Upper lobe of left lung (tissue), 6 donors: ENCODE measurements around the gene PPP2R5E. TPM values are rescaled to one million over a fixed set of nuclear protein-coding genes. Genes with fewer than 3 reads are reported as not detected.

ENCODE experiments used
- ATAC-seq, 2 donors: fragments of 200-7000 bp; cut with Tn5 transposase; one replicate each; pipeline ENCODE4 v1.9.1; 2022; ENCODE audit warnings: mild to moderate bottlenecking in 2 of 2, moderate library complexity in 2 of 2; ENCODE audit not compliant: low FRiP score in 2 of 2
- DNase-seq, 2 donors: peaks; one replicate each; pipeline ENCODE4 v3.0.0-alpha.2; 2019 to 2020
- H3K27ac ChIP-seq, 4 donors: fragments of 200-600 bp; sonication (generic); one replicate each; pipeline ENCODE4 v1.5.1; 2016 to 2019
- H3K27me3 ChIP-seq, 4 donors: fragments of 200-600 bp; sonication (generic); one replicate each; pipeline ENCODE4 v1.5.1; 2017 to 2019
- H3K36me3 ChIP-seq, 4 donors: fragments of 200-600 bp; sonication (generic); one replicate each; pipeline ENCODE4 v1.5.1; 2016 to 2019
- H3K4me1 ChIP-seq, 4 donors: fragments of 200-600 bp; sonication (generic); one replicate each; pipeline ENCODE4 v1.5.1; 2018 to 2019
- H3K4me3 ChIP-seq, 4 donors: fragments of 200-600 bp; sonication (generic); one replicate each; pipeline ENCODE4 v1.5.1; 2017 to 2019; ENCODE audit warnings: mild to moderate bottlenecking in 2 of 4, moderate library complexity in 1 of 4
- H3K9me3 ChIP-seq, 4 donors: fragments of 200-600 bp; sonication (generic); one replicate each; pipeline ENCODE4 v1.5.1; 2018 to 2019
- CTCF ChIP-seq, 6 experiments: fragments of 450-650 bp in 4 of 6; fragments of 200-600 bp in 2 of 6; sonication (generic) in 2 of 6; IDR thresholded peaks; one replicate each; pipeline ENCODE4 v1.5.1; 2016 to 2019; ENCODE audit warnings: antibody characterized with exemption in 6 of 6
- EP300 ChIP-seq, 4 donors: sonication (generic); formaldehyde crosslinking; IDR thresholded peaks; one replicate each; pipeline ENCODE4 v1.5.1; 2017; ENCODE audit warnings: antibody characterized with exemption in 4 of 4, control low read depth in 2 of 4
- POLR2A ChIP-seq, 4 donors: fragments of 450-650 bp; IDR thresholded peaks; one replicate each; pipeline ENCODE4 v1.5.1; 2016 to 2017; ENCODE audit warnings: antibody characterized with exemption in 4 of 4, mild to moderate bottlenecking in 2 of 4
- POLR2AphosphoS5 ChIP-seq, 2 donors: sonication (generic); formaldehyde crosslinking; IDR thresholded peaks; one replicate each; pipeline ENCODE4 v1.5.1; 2017; ENCODE audit warnings: antibody characterized with exemption in 2 of 2
- WGBS, 2 donors: methylation state at CpG; one replicate each; pipeline ENCODE4 v1.1.5; 2017 to 2018; 5-methylcytosine and 5-hydroxymethylcytosine counted together
- total RNA-seq, 6 donors: library from RNA; depleted of rRNA in 4 of 6; stranded (reverse); fragments of >200 nt in 4 of 6; gene quantifications; one replicate each; pipeline versions ENCODE4 v1.1.0 to v1.2.1, GENCODE V29; 2016 to 2021
- donor health status: DM: no; HTN: no; CAD: no; lungs with moderate emphysema.
- donor health status: DM: no; HTN: yes; CAD: no; lungs with severe emphysema.

Gene PPP2R5E
- total RNA-seq, 6 donors from 2014 or later, result 10.1 to 42.4 (median 34.5) TPM

- WGBS, 2 donors, result 80 to 86% methylated on average over 3 of the region's 3 CpGs
- peaks cover 0 to 37% (median 2%) of the 10 kb centered on the region in 4 donors for H3K36me3 ChIP-seq
- no peak overlapping the region for H3K4me3 ChIP-seq
- no peaks in the 10 kb centered on the region for H3K9me3 ChIP-seq
- no peak overlapping the region for H3K27ac ChIP-seq
- no peak for ATAC-seq
- H3K4me1 ChIP-seq, result no peaks in the 10 kb centered on the region
- TF ChIP-seq CTCF (IDR thresholded peaks at IDR 0.05) (no peak), EP300 (IDR thresholded peaks at IDR 0.05) (no peak), POLR2A (IDR thresholded peaks at IDR 0.05) (no peak), POLR2AphosphoS5 (IDR thresholded peaks at IDR 0.05) (no peak)
- H3K27me3 ChIP-seq, result no peaks in the 10 kb centered on the region
- no peak for DNase-seq
Observed at GRCh38 chr14:63418020-63418419, 125.2 kb downstream of the PPP2R5E start.

- ATAC-seq (no peak), DNase-seq (no peak)
- Histone ChIP-seq H3K4me1 (no peaks in the 10 kb centered on the region), H3K9me3 (no peaks in the 10 kb centered on the region), H3K4me3 (no peak overlapping the region), H3K27ac (no peak overlapping the region), H3K27me3 (no peaks in the 10 kb centered on the region), H3K36me3 (peaks cover 0 to 29% (median 0%) of the 10 kb centered on the region in 4 donors)
- TF ChIP-seq POLR2A (IDR thresholded peaks at IDR 0.05), result no peak
- no peak for TF ChIP-seq CTCF (IDR thresholded peaks at IDR 0.05)
- no peak for TF ChIP-seq EP300 (IDR thresholded peaks at IDR 0.05)
- no peak for TF ChIP-seq POLR2AphosphoS5 (IDR thresholded peaks at IDR 0.05)
- WGBS, 2 donors, result 91 to 100% methylated on average over 1 of the region's 1 CpG
Observed at GRCh38 chr14:63413009-63413408, 130.2 kb downstream of the PPP2R5E start.

- ATAC-seq, result no peak
- H3K27me3 ChIP-seq, result no peaks in the 10 kb centered on the region
- no peak for DNase-seq
- peaks cover 0 to 6% (median 0%) of the 10 kb centered on the region in 4 donors for H3K4me1 ChIP-seq
- no peak overlapping the region for H3K4me3 ChIP-seq
- 94 to 95% methylated on average over 9 of the region's 9 CpGs for WGBS, 2 donors
- no peaks in the 10 kb centered on the region for H3K9me3 ChIP-seq
- H3K36me3 ChIP-seq, result peaks cover 0 to 7% (median 0%) of the 10 kb centered on the region in 4 donors
- H3K27ac ChIP-seq, result no peak overlapping the region
- no peak for TF ChIP-seq POLR2AphosphoS5 (IDR thresholded peaks at IDR 0.05)
- TF ChIP-seq POLR2A (IDR thresholded peaks at IDR 0.05), result no peak
- TF ChIP-seq CTCF (IDR thresholded peaks at IDR 0.05), result no peak
- TF ChIP-seq EP300 (IDR thresholded peaks at IDR 0.05), result no peak
Observed at GRCh38 chr14:63406333-63406732, 136.8 kb downstream of the PPP2R5E start.

GRCh38 chr14:63405715-63406114 is 137.5 kb downstream of the PPP2R5E start:
- Histone ChIP-seq H3K4me1 (peaks cover 0 to 7% (median 0%) of the 10 kb centered on the region in 4 donors), H3K9me3 (no peaks in the 10 kb centered on the region), H3K27me3 (no peaks in the 10 kb centered on the region), H3K27ac (no peak overlapping the region), H3K36me3 (peaks cover 0 to 4% (median 0%) of the 10 kb centered on the region in 4 donors), H3K4me3 (no peak overlapping the region)
- ATAC-seq, result no peak
- DNase-seq, result no peak
- TF ChIP-seq CTCF (IDR thresholded peaks at IDR 0.05), result no peak
- TF ChIP-seq POLR2AphosphoS5 (IDR thresholded peaks at IDR 0.05), result no peak
- no peak for TF ChIP-seq POLR2A (IDR thresholded peaks at IDR 0.05)
- TF ChIP-seq EP300 (IDR thresholded peaks at IDR 0.05), result no peak

- TF ChIP-seq EP300 (IDR thresholded peaks at IDR 0.05), result no peak
- no peak for TF ChIP-seq POLR2A (IDR thresholded peaks at IDR 0.05)
- TF ChIP-seq CTCF (IDR thresholded peaks at IDR 0.05), result no peak
- no peak for TF ChIP-seq POLR2AphosphoS5 (IDR thresholded peaks at IDR 0.05)
- no peaks in the 10 kb centered on the region for H3K9me3 ChIP-seq
- 77 to 80% methylated on average over 2 of the region's 2 CpGs for WGBS, 2 donors
- peaks cover 0 to 7% (median 0%) of the 10 kb centered on the region in 4 donors for H3K4me1 ChIP-seq
- H3K36me3 ChIP-seq, result no peaks in the 10 kb centered on the region
- no peaks in the 10 kb centered on the region for H3K27me3 ChIP-seq
- H3K27ac ChIP-seq, result no peak overlapping the region
- DNase-seq, result no peak
- no peak overlapping the region for H3K4me3 ChIP-seq
- no peak for ATAC-seq
Observed at GRCh38 chr14:63404906-63405305, 138.3 kb downstream of the PPP2R5E start.
